ENCODE measurements around the gene HELZ.
A peak's percentile ranks its signal among the peaks of the same experiment; 100 is the strongest.
"Not testable (repeated sequence)": the region's sequence is repeated elsewhere in the genome, so short reads cannot be mapped to it uniquely, and the experiment has no call there.

The HELZ gene

GRCh38 chr17:67180275-67180674 is 64.7 kb downstream of the HELZ start:
- DNase-seq, result no peak

GRCh38 chr17:67178555-67178954 is 66.4 kb downstream of the HELZ start:
- no peak for DNase-seq

- DNase-seq, result no peak
Observed at GRCh38 chr17:67177732-67178131, 67.3 kb downstream of the HELZ start.

DNA sequence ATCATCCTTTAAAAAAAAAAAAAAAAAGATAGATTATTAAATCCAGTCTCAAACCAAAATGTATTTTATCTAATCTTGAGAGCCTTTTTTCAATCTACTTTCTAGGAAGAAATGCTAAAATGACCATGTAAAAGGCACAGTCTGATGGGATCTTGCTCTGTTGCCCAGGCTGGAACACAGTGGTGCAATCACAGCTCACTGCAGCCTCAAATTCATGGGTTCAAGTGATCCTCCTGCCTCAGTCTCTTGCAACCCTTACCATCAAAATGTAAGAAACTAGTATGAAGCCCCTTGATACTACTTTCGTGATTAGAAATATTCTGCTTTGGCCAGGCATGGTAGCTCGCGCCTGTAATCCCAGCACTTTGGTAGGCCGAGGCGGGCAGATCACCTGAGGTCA is 70.8 kb downstream of the HELZ start:
- DNase-seq, result no peak

- no peak for DNase-seq
Observed at GRCh38 chr17:67171560-67171959, 73.4 kb downstream of the HELZ start.

DNA sequence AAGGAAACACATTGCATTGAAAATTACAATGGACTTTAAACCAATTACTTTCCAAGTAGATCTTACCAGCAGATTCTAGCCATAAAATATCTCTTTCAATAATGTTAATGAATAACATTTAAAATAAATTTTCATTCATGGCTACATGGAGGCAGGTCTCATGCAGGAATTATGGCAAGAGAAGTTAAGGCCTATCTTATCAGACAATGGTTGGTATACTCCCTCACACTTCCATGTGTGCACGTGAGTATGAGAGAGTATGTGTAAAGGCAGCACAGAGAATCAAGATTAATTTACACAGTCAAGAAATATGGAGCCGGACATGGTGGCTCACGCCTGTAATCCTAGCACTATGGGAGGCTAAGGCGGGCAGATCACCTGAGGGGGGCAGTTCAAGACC is 76.5 kb downstream of the HELZ start:
- no peak for DNase-seq

GRCh38 chr17:67165201-67165600 is 79.8 kb downstream of the HELZ start:
- DNase-seq, result no peak

- DNase-seq, result no peak
Observed at GRCh38 chr17:67164302-67164701, 80.7 kb downstream of the HELZ start.

DNA sequence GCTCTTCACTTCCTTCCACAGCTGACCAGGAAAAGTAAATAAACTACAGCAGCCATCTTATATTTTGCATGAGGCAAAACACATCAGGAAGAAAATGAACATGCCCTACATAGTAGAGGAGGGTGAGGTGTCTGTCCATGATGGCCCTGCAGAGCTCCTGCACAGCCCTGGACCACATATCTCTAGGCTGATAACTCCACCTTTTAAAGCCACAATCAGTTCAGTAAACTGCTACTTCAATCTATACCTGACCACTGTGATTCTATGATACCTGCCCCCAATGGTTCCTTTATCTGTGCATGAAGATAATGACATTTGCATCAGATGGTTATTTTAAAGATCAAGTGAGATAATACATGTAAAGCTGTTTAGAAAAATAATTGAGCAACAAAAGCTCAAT is 82.2 kb downstream of the HELZ start:
- DNase-seq, result no peak

GRCh38 chr17:67161573-67161972 is 83.4 kb downstream of the HELZ start:
- DNase-seq, result no peak

GRCh38 chr17:67160791-67161190 is 84.2 kb downstream of the HELZ start:
- DNase-seq, result no peak

DNA sequence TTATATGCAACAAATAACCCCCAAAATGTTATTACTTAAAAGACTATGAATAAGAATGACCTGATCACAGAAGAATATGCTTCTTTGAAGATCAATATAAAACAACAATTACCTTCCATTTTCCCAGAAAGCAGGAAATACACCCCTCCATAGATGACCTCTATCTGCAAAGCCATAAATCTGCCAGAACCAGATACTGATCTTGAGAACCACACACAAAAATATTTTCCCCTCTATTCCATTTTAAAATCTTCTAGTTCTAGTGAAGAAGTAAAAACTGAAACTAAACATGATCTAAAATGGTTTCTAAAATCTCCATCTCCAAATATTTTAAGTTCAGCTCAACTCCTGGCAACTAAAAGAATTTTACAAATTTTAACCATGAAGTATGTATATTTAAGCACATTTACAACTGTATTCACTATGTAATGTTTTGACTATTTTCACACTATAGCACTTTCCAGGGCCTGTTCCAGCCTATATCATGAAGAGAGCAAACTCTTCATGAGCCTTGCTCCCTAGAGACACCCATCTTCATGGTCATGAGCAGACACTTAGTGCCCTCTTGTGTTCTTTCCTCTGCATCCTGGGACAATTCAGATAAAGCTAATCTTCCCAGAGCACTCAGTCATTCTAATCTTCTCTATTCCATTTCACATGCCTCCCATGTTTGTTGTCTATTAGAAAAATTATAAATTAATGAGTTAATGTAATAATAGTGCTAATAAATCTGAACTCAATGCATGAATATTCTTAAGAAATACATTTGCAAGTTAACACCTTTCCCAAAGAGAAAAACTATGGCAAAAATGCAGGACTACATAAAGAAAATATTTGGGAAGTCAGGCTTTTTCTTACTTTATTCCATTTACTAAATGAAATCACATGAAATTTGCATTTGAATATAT is 87.0 kb downstream of the HELZ start:
- peak; percentile 46 for DNase-seq

DNA sequence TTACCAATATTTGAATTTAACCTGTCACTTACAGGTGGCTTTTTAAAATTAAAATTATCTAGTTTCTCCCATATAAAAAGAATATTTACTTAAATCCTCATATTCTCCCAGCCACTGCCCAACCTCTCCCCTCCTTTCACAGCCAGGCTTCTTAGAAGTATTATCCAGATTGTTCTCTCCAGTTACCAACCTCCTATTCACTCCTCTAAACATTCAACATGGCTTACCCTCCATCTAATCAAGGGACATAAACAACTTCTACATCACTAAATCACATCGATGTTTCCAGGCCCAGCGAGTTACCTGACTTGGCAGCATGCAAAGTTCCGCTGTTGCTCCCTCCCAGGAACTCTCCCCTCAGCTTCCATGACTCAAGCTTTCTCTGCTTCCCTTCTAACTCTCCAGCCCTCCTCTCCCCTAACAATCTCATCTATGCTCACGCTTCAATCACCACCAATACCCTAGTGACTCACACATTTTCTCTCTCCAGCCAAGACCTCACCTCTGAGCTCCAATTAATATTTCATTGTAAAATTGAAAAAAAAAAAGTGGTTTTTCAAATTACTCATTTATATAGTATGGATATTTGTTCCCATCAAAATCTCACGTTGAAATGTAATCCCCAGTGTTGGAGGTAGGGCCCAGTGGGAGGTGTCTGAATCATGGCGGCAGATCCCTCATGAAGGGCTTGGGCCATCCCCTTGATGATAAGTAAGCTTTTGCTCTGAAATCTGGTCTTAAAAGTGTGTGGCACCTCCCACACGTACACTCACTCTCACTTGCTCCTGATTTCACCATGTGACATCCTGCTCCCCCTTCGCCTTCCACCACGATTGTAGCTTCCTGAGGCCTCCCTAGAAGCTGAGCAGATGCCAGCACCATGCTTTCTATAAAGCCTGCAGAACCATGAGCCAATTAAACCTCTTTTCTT is 88.5 kb downstream of the HELZ start:
- DNase-seq, result no peak

GRCh38 chr17:67152824-67153223 is 92.2 kb downstream of the HELZ start:
- DNase-seq, result no peak

DNA sequence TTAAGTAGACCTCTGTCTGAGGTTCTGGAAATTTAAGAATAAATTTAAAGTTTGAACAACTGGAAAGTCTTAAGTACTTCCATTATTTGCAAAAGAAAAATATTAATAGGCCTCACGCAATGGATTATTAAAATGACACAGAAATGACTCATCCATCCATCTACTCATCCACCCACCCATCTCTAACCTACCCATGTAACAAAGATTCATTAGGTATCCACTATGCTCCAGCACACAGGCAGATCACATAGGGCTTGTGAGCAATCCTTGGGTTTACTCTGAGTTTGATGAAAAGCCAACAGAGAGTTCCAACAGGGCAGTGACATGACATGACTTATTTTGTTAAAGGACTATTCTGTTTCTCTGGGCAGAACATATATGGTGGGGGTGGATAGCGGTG is 93.3 kb downstream of the HELZ start:
- DNase-seq, result no peak

- no peak for DNase-seq
Observed at GRCh38 chr17:67150826-67151225, 94.2 kb downstream of the HELZ start.

DNA sequence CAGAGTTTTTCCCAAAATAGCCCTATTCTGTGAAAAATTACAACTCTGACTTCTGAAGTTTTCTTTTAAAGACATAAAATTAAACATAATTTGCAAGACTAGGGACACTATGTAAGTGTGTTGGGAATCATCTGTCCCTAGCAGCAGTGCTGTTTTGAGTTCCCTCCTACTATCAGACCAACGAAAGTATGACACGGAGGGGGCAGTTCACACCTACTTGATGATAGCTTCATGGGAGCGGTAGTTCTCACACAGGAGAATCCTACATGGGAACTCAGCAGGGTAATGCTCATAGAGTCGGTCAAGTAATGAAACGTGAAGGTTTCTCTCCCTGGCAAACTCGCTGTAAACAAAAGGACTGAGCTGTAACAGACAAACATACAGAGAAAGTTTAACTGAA is 96.6 kb downstream of the HELZ start:
- DNase-seq, result no peak

- DNase-seq, result no peak
Observed at GRCh38 chr17:67145183-67145805, 99.7 kb downstream of the HELZ start.

DNA sequence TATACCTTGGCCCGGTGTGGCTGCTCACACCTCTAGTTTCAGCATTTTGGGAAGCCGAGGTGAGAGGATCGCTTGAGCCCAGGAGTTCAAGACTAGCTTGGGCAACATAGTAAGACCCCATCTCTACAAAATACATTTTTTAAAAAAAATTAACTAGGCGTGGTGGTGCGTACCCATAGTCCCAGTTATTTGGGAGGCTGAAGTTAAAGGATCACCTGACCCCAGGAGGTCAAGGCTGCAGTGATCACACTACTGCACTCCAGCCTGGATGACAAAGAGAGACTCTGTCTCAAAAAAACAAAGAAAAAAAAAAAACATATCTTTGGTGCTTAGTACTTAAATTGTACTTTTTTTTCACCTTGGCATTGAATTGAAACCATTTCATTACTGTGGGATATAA is 101.7 kb downstream of the HELZ start:
- no peak for DNase-seq

- DNase-seq, result not testable (repeated sequence)
Observed at GRCh38 chr17:67142030-67142429, 103.0 kb downstream of the HELZ start.

GRCh38 chr17:67139784-67140665 is 105.0 kb downstream of the HELZ start:
- DNase-seq, result no peak

DNA sequence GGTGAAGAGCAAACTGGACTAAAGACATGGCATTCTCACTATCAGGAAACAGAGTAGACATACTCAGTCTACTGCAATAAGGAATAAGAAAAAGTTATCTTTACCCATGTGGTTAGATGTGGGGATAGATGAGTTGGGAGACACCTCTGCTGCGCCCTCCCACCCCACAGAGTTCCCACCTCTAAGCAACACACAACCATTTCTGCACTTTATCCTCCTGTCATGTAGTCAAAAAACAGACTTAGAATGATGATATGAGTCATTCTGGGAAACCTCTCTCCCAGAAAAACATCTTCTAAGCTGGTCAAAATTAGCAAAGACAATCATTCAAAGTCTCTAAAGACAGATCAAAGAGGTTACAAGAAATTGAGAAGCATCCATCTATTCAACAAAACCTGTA is 105.7 kb downstream of the HELZ start:
- no peak for DNase-seq
